AG10803 (cell line): ENCODE data around the gene DNAJC12.

Source experiments
- DNase-seq: peaks from one replicate; pipeline ENCODE4 v3.0.0; 2010; ENCODE audit warnings: low read depth
- H3K4me3 ChIP-seq: 2 replicates; pipeline ENCODE4 v1.5.1; 2011; ENCODE audit warnings: mild to moderate bottlenecking, low read length, control low read depth
- TF ChIP-seq, protein P1 (sequence below): conservative IDR thresholded peaks from 2 replicates; pipeline ENCODE4 v1.5.1; 2011; ENCODE audit warnings: mild to moderate bottlenecking, low read length, control low read depth, inconsistent platforms

DNAJC12 gene

DNA sequence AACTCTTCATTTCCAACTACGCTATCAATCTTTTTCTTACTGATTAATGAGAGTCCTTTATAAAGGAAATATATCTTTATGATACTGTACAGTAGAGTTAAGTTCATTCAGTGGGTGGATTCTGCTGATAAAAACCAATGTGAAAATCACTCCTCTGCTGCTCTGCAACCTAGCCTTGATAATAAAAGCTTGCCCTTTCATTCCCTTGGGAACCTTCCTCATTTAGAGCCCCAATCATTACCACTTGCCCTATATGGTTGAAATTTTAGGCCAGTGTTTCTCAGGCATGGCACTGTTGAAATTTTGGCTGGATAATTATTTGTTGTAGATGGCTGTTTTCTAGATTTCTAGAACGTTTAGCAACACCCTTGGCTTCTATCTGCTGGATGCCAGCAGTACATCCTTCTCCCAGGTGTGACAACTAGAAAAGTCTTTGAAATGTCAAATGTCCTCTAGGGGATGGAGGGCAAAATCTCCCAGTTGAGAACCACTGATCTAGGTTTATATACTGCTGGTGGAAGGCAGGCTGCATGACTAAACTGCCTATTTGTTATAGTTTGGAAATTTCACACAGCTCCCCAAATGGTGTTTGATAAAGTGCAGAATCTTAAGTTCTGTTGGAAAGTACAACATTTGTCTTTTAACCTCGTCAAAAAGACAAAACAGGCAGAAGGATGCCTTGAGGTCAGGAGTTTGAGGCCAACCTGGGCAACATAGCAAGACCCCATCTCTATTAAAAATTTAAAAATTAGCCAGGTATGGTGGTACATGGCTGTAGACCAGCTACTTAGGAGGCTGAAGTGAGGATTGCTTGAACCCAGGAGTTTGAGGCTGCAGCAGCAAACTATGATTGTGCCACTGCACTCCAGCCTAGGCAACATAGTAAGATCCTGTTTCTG, 37.6 kb upstream of the DNAJC12 start:
- no peak for DNase-seq
- TF ChIP-seq, protein P1, sequence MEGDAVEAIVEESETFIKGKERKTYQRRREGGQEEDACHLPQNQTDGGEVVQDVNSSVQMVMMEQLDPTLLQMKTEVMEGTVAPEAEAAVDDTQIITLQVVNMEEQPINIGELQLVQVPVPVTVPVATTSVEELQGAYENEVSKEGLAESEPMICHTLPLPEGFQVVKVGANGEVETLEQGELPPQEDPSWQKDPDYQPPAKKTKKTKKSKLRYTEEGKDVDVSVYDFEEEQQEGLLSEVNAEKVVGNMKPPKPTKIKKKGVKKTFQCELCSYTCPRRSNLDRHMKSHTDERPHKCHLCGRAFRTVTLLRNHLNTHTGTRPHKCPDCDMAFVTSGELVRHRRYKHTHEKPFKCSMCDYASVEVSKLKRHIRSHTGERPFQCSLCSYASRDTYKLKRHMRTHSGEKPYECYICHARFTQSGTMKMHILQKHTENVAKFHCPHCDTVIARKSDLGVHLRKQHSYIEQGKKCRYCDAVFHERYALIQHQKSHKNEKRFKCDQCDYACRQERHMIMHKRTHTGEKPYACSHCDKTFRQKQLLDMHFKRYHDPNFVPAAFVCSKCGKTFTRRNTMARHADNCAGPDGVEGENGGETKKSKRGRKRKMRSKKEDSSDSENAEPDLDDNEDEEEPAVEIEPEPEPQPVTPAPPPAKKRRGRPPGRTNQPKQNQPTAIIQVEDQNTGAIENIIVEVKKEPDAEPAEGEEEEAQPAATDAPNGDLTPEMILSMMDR: no peak

DNA sequence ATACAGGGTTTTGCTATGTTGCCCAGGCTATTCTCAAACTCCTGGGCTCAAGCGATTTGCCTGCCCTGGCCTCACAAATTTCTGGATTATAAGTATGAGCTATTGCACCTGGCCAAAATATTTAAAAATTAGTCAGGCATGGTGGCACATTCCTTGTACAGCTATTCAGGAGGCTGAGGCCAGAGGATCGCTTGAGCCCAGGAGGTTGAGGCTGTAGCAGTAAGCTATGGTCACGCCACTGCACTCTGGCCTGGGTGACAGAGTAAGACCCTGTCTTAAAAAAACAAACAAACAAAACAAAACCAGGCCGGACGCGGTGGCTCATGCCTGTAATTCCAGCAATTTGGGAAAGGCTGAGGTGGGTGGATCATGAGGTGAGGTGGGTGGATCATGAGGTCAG, 32.0 kb upstream of the DNAJC12 start:
- no peak overlapping the region for H3K4me3 ChIP-seq
- TF ChIP-seq, protein P1: no peak
- DNase-seq: no peak

More for the DNA sequence above, 37.6 kb upstream of the DNAJC12 start:
- no peak overlapping the region for H3K4me3 ChIP-seq

DNA sequence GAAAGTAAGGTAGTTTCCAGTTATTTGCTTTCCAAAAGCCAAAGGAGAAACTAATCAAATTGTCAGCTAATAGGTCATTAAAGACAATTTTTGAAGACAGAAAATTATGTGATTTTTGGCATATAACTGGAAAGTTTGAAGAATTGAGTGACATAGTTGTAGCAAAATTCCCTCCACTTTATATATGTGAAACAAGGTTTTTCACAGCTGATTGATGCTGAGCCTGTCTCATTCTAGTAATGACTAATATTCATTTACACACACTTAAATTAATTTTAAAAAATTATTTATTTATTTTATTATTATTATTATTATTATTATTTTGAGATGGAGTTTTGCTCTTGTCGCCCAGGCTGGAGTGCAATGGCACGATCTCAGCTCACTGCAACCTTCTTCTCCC, 30.1 kb upstream of the DNAJC12 start:
- no peak overlapping the region for H3K4me3 ChIP-seq
- no peak for DNase-seq
- TF ChIP-seq, protein P1: no peak

DNA sequence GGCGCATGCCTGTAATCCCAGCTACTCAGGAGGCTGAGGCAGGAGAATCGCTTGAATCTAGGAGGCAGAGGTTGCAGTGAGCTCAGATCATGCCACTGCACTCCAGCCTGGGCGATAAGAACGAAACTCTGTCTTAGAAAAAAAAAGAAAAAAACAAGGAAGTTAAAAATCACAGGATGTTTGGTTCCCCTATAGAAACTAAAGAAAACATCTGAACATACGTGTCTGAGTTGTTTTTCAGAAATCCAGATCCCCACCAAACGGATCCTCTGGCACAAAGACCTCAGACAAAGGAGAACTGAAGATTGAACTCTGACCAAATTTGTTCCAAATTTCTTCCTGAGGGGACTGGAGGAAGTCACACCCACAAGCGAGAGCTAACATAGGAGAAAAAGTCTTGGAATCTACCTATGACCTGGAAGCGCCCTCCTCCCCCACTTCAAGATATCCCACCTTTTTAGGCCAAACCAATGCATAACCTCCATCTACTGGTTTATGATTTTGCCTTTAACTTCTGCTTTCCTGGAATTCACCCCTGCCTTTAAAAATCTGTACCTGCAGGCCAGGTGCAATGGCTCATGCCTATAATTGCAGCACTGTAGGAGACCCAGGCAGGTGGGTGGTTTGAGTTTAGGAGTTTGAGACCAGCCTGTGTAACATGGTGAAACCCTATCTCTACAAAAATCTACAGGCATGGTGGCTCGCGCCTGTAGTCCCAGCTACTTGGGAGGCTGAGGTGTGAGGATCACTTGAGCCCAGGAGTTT, 26.8 kb upstream of the DNAJC12 start:
- no peak for DNase-seq
- TF ChIP-seq, protein P1: no peak
- no peak overlapping the region for H3K4me3 ChIP-seq

DNA sequence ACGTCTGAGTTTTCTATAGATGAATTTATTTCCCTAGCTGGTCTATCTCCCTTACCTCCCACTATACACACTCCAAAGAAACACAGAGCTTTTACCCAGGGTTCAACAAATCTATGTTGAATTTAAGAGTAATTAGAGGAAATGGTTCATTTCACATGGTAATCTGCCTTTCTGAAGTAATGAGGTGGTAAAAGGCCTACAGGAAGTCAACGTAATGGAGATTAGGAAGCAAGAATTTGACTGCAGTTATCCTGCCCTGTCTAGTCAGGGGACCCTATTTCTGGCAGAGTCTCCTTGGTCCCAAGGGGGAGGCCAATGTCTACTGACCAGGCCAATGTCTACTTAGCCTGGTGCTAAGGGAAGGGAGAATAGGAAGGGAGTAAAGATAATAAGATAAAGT, 25.1 kb upstream of the DNAJC12 start:
- DNase-seq: no peak
- TF ChIP-seq, protein P1: no peak
- H3K4me3 ChIP-seq: no peak overlapping the region

DNA sequence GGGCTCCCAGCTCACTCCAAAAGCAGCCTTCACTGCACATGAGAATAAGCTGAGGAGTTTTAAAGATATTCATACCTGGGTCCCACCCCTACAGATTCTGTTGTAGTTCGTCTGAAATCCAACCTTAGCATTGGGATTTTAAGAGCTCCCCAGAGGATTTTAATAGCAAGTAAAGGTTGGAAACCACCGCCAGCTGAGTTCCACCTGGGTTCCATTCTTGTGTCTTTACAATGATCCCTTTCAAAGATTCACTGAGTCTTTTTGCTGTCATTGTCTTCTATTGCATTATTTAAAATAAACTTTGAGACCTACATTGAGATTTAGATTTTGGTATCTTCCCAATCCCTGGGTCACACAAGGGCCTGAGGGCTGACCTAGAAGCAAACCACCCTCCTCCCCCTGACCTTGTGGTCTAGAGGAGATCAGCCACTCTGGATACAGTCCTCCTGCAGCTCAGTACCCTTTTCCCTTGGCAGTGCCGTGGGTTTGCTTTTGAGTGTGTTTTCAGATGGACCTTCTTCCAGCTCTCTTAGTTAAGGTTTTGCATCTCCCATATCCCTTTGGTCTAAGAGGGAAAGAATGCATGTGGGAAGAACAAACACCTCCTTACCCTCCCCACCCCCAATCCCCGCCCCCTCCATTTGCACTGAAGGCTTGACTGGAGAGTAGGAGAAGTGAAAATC, 23.9 kb upstream of the DNAJC12 start:
- no peak overlapping the region for H3K4me3 ChIP-seq
- TF ChIP-seq, protein P1: no peak
- no peak for DNase-seq
